GM06990 (cell line): ENCODE measurements around the gene SHISA4.

ENCODE experiments used
- DNase-seq: peaks from one replicate; pipeline ENCODE4 v3.0.0-alpha.2; 2011; ENCODE audit not compliant: insufficient read length; ENCODE audit errors: extremely low read depth
- H3K27me3 ChIP-seq: replicated peaks from 2 replicates; pipeline ENCODE4 v1.6.0; 2011; ENCODE audit warnings: low read length; ENCODE audit not compliant: control insufficient read depth, insufficient read depth
- H3K36me3 ChIP-seq: 2 replicates; pipeline ENCODE4 v1.5.1; 2011; ENCODE audit warnings: low read length; ENCODE audit not compliant: control insufficient read depth, insufficient read depth
- H3K4me3 ChIP-seq: replicated peaks from 2 replicates; pipeline ENCODE4 v1.5.1; 2011; ENCODE audit warnings: low read depth, mild to moderate bottlenecking, control low read depth, low read length
- TF ChIP-seq, protein P1 (sequence below): IDR thresholded peaks from 2 replicates; pipeline ENCODE4 v1.5.1; 2011; ENCODE audit warnings: low read length, control low read depth, mild to moderate bottlenecking, inconsistent platforms; ENCODE audit not compliant: insufficient read depth, poor library complexity, severe bottlenecking

SHISA4 gene

DNA sequence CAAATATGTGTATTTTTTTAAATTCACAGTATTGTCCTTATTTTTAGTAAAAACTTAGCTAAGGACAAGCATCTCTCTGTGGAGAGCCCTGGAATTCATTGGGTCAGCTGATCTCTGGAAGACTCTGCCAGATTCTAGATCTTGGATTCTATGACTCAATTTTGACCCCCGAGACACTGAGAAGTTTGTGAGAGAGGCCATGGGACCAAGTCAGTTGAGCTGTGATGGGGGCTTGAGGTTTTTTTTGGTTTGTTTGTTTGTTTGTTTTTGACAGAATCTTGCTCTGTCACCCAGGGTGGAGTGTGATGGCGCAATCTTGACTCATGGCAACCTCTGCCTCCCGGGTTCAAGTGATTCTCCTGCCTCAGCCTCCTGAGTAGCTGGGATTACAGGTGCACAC, 13.5 kb downstream of the SHISA4 start:
- H3K36me3 ChIP-seq, result no peaks in the 10 kb centered on the region
- TF ChIP-seq, protein P1, sequence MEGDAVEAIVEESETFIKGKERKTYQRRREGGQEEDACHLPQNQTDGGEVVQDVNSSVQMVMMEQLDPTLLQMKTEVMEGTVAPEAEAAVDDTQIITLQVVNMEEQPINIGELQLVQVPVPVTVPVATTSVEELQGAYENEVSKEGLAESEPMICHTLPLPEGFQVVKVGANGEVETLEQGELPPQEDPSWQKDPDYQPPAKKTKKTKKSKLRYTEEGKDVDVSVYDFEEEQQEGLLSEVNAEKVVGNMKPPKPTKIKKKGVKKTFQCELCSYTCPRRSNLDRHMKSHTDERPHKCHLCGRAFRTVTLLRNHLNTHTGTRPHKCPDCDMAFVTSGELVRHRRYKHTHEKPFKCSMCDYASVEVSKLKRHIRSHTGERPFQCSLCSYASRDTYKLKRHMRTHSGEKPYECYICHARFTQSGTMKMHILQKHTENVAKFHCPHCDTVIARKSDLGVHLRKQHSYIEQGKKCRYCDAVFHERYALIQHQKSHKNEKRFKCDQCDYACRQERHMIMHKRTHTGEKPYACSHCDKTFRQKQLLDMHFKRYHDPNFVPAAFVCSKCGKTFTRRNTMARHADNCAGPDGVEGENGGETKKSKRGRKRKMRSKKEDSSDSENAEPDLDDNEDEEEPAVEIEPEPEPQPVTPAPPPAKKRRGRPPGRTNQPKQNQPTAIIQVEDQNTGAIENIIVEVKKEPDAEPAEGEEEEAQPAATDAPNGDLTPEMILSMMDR, result no peak
- no peak for DNase-seq
- no peak overlapping the region for H3K4me3 ChIP-seq
- H3K27me3 ChIP-seq, result no peaks in the 10 kb centered on the region; the same call in 1 of the 2 replicates

DNA sequence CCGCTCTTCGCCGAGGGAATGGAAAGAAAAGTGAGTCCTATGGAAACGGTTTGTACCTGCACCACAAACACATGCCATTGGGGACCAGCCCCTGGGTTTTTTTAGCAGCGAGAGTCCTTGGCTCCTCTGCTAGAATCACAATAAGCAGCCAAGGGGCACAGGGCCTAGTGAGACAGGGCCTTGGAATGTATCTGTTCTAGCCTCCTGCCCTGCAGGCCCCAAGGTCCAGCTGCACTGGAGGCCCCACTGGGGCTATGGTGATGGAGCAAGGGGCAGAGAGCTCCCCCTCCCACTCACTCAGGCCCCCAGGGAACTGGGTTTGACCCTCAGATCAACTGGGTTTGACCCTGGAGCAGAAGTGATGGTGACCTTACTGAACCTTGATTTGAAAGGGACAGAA, 14.4 kb downstream of the SHISA4 start:
- TF ChIP-seq, protein P1, result no peak
- DNase-seq, result no peak
- no peaks in the 10 kb centered on the region; the same call in 1 of the 2 replicates for H3K27me3 ChIP-seq
- no peaks in the 10 kb centered on the region for H3K36me3 ChIP-seq
- no peak overlapping the region for H3K4me3 ChIP-seq

DNA sequence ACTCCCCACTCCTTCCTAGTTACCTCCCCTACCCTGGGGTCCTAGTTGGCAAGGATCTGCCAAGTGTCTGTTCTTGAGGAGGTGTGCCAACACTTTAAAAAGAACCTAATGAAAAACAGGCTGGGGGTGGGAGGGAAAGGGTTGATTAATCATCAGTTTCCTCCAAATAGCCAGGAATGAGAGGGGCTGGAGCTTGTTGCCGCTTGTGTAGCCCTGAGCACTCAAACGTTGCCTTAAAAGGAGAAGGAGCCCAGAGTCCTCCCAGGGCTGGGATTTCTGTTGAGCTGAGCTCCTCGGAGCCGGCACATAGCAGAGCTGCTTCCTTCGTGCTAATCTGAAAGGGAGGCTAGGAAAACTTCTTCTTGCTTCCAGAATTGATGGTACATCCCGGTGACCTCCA, 15.9 kb downstream of the SHISA4 start:
- no peak for DNase-seq
- H3K27me3 ChIP-seq, result no peaks in the 10 kb centered on the region
- H3K4me3 ChIP-seq, result no peak overlapping the region
- H3K36me3 ChIP-seq, result no peaks in the 10 kb centered on the region
- TF ChIP-seq, protein P1, result no peak

DNA sequence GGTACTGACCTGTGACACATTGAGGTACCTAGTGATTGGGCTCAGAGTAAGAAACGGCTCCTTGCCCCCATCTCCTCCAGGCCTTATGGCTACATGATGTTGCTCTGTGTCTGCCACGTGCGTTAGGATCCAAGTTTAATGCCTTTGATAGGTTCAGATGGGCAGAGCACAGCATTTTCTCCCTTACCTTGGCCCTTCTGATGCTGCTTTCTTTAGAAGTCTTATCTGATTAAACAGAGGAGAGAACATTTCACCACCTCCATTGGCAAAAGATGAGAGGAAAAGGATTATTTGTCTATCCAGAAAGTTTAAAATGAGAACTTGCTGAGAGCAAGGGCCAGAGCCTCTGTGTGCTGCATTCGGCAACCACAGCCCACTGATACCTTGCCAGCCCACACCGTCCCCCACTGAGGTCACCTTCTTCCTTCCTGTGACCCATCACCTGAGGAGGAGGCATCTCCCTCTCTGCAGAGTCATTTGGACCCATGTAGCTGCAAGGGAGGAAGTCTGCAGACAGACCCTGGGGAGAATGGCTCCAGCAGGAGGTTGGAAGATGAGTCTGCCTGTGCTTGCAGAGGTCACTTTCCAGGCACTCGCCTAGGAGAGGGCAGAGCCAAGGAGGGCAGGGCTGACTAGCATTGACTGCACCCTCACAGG, 16.7 kb downstream of the SHISA4 start:
- no peak overlapping the region for H3K4me3 ChIP-seq
- TF ChIP-seq, protein P1, result no peak
- H3K36me3 ChIP-seq, result no peaks in the 10 kb centered on the region
- no peak for DNase-seq
- no peaks in the 10 kb centered on the region for H3K27me3 ChIP-seq

DNA sequence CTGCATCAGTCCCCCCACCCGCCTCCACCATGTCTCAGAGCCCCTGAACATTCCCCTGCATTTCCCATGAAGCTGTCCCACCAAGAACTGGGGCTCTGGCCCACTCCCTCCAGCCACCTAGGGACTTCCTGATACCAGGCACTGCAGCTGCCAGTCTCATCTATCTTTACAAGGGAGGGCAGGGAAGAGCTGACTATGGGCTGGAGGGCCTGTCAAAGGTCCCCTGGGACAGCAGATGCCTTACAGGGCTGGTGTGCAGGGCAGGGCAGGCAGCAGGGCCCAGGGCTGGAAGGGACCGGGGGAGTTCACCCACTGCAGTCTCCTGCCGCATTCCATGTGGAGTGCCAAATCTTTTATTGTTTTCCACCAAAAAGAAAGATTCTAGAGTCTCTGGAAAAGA, 17.6 kb downstream of the SHISA4 start:
- Histone ChIP-seq H3K27me3 (no peaks in the 10 kb centered on the region), H3K4me3 (no peak overlapping the region), H3K36me3 (no peaks in the 10 kb centered on the region)
- TF ChIP-seq, protein P1, result no peak
- DNase-seq, result no peak

DNA sequence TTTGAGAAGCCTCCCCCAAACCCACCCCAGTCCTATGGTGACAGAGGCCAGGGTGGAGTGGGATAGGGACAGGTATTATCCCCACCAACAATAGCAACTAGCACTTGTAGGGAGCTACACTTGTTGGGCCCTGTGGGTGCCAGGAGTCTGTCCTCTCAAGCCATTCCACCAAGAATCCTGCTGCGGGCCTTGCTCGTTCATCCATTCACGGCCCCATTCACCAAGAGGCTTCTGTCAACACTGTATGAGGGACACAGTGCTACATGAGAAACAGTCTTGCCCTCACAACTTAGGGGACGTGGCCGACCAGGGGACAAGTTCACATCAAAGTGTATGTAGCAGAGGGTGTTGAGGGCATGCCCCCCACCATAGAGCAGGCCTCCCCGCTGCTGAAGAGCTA, 18.9 kb downstream of the SHISA4 start:
- TF ChIP-seq, protein P1, result no peak
- Histone ChIP-seq H3K4me3 (no peak overlapping the region), H3K36me3 (no peaks in the 10 kb centered on the region), H3K27me3 (no peaks in the 10 kb centered on the region; the same call in 1 of the 2 replicates)
- no peak for DNase-seq
